Tibial nerve (tissue), 3 donors: ENCODE measurements around the gene DNAJB6.

Source experiments
- POLR2A ChIP-seq, 2 donors: fragments of 450-650 bp; IDR thresholded peaks; one replicate each; pipeline ENCODE4 v1.6.1; 2017; ENCODE audit warnings: antibody characterized with exemption in 2 of 2, mild to moderate bottlenecking in 2 of 2, moderate library complexity in 2 of 2
- TF ChIP-seq, protein P1 (sequence below), 5 experiments: fragments of 200-600 bp in 3 of 5; fragments of 450-650 bp in 2 of 5; sonication (generic) in 3 of 5; IDR thresholded peaks; one replicate each; pipeline ENCODE4 v1.5.1; 2016 to 2019; ENCODE audit warnings: antibody characterized with exemption in 5 of 5, mild to moderate bottlenecking in 3 of 5, moderate library complexity in 2 of 5

DNA sequence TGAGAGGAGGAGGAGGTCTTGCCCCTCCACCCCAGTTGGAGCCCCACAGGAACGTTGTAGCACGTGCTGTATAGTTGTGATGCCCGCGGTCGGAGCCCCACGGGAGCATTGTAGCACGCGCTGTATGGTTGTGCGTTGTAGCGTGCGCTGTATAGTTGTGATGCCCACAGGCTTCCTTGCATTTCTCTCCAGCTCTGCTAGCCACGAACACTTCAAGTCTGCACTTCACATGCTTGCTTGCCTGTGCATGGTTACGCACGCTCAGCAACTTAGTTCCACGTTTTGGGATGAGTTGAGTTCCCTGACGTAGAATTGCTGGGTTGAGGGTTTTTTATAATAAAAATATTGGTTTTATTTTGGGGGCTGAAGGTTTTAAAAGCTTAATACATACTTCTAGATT, 41.6 kb downstream of the DNAJB6 start:
- TF ChIP-seq, protein P1, sequence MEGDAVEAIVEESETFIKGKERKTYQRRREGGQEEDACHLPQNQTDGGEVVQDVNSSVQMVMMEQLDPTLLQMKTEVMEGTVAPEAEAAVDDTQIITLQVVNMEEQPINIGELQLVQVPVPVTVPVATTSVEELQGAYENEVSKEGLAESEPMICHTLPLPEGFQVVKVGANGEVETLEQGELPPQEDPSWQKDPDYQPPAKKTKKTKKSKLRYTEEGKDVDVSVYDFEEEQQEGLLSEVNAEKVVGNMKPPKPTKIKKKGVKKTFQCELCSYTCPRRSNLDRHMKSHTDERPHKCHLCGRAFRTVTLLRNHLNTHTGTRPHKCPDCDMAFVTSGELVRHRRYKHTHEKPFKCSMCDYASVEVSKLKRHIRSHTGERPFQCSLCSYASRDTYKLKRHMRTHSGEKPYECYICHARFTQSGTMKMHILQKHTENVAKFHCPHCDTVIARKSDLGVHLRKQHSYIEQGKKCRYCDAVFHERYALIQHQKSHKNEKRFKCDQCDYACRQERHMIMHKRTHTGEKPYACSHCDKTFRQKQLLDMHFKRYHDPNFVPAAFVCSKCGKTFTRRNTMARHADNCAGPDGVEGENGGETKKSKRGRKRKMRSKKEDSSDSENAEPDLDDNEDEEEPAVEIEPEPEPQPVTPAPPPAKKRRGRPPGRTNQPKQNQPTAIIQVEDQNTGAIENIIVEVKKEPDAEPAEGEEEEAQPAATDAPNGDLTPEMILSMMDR (IDR thresholded peaks at IDR 0.05) = no peak
- no peak for TF ChIP-seq POLR2A (IDR thresholded peaks at IDR 0.05)
